Effector memory CD8-positive, alpha-beta T cell (primary cell): Measurements from ENCODE around the gene AKAP13.
A peak's percentile ranks its signal among the peaks of the same experiment; 100 is the strongest.

Experiments used
- ATAC-seq: fragments of 150-1000 bp; cut with Tn5 transposase; replicated peaks from 2 replicates; pipeline ENCODE4 v1.10.0; 2021; ENCODE audit warnings: mild to moderate bottlenecking, moderate library complexity
- DNase-seq, 3 experiments: peaks; one replicate each; pipeline ENCODE4 v3.0.0; 2021
- H3K27ac Mint-ChIP-seq, 2 donors: one replicate each; pipeline ENCODE4 v1.8.0; 2022; ENCODE audit warnings: mild to moderate bottlenecking in 2 of 2, mixed read lengths in 2 of 2, moderate library complexity in 2 of 2
- H3K27me3 Mint-ChIP-seq, 2 donors: one replicate each; pipeline ENCODE4 v1.8.0; 2022; ENCODE audit warnings: mixed read lengths in 2 of 2
- H3K36me3 Mint-ChIP-seq: one replicate; pipeline ENCODE4 v1.8.0; 2022; ENCODE audit warnings: mild to moderate bottlenecking, moderate library complexity, mixed read lengths; ENCODE audit not compliant: insufficient read depth
- H3K4me1 Mint-ChIP-seq, 2 donors: one replicate each; pipeline ENCODE4 v1.8.0; 2022; ENCODE audit warnings: low read depth in 2 of 2, mixed read lengths in 2 of 2
- H3K4me3 Mint-ChIP-seq, 2 donors: one replicate each; pipeline ENCODE4 v1.8.0; 2022; ENCODE audit warnings: mild to moderate bottlenecking in 2 of 2, mixed read lengths in 2 of 2, moderate library complexity in 2 of 2
- H3K9me3 Mint-ChIP-seq, 2 donors: one replicate each; pipeline ENCODE4 v1.8.0; 2022; ENCODE audit warnings: mixed read lengths in 2 of 2

The AKAP13 gene

GRCh38 chr15:85568261-85568808 lies 187.9 kb downstream of the AKAP13 start:
- Mint-ChIP-seq H3K36me3 (peaks cover 3% of the 10 kb centered on the region), H3K27ac (peak overlapping the region; percentile 0 to 4), H3K4me1 (peaks cover 17 to 18% of the 10 kb centered on the region in 2 donors), H3K4me3 (no peak overlapping the region), H3K9me3 (no peaks in the 10 kb centered on the region), H3K27me3 (no peaks in the 10 kb centered on the region)
- ATAC-seq (no peak), DNase-seq (no peak)

GRCh38 chr15:85570336-85570735 lies 189.9 kb downstream of the AKAP13 start:
- ATAC-seq (no peak), DNase-seq (no peak)
- peaks cover 16 to 17% of the 10 kb centered on the region in 2 donors for H3K4me1 Mint-ChIP-seq
- no peaks in the 10 kb centered on the region for H3K27me3 Mint-ChIP-seq
- peaks cover 7% of the 10 kb centered on the region for H3K36me3 Mint-ChIP-seq
- no peaks in the 10 kb centered on the region for H3K9me3 Mint-ChIP-seq
- H3K27ac Mint-ChIP-seq = peak overlapping the region in 1 of 2 donors; percentile 39
- H3K4me3 Mint-ChIP-seq = peak overlapping the region in 1 of 2 donors; percentile 12

GRCh38 chr15:85571780-85572179 lies 191.4 kb downstream of the AKAP13 start:
- H3K9me3 Mint-ChIP-seq = no peaks in the 10 kb centered on the region
- H3K4me1 Mint-ChIP-seq = peaks cover 15 to 17% of the 10 kb centered on the region in 2 donors
- no peak for DNase-seq
- no peak overlapping the region for H3K4me3 Mint-ChIP-seq
- ATAC-seq = no peak
- H3K36me3 Mint-ChIP-seq = peaks cover 14% of the 10 kb centered on the region
- H3K27ac Mint-ChIP-seq = no peak overlapping the region
- no peaks in the 10 kb centered on the region for H3K27me3 Mint-ChIP-seq

- peaks cover 14 to 24% of the 10 kb centered on the region in 2 donors for H3K4me1 Mint-ChIP-seq
- no peak overlapping the region for H3K27ac Mint-ChIP-seq
- H3K27me3 Mint-ChIP-seq = no peaks in the 10 kb centered on the region
- no peaks in the 10 kb centered on the region for H3K9me3 Mint-ChIP-seq
- peaks cover 26% of the 10 kb centered on the region for H3K36me3 Mint-ChIP-seq
- no peak for ATAC-seq
- no peak overlapping the region for H3K4me3 Mint-ChIP-seq
- DNase-seq = no peak
Observed at GRCh38 chr15:85576392-85576791, 196.0 kb downstream of the AKAP13 start.

- DNase-seq (no peak), ATAC-seq (no peak)
- Mint-ChIP-seq H3K4me1 (peaks cover 40 to 47% of the 10 kb centered on the region in 2 donors), H3K4me3 (no peak overlapping the region), H3K27ac (peak overlapping the region in 1 of 2 donors; percentile 91), H3K36me3 (peaks cover 50% of the 10 kb centered on the region), H3K9me3 (no peaks in the 10 kb centered on the region), H3K27me3 (no peaks in the 10 kb centered on the region)
Observed at GRCh38 chr15:85578941-85579701, 198.7 kb downstream of the AKAP13 start.

GRCh38 chr15:85579957-85580694 lies 199.7 kb downstream of the AKAP13 start:
- no peak for DNase-seq
- Mint-ChIP-seq H3K36me3 (peaks cover 48% of the 10 kb centered on the region), H3K27me3 (no peaks in the 10 kb centered on the region), H3K4me1 (peaks cover 46 to 55% of the 10 kb centered on the region in 2 donors), H3K27ac (peak overlapping the region; percentile 99), H3K4me3 (peak overlapping the region; percentile 82 to 96), H3K9me3 (no peaks in the 10 kb centered on the region)
- ATAC-seq = no peak

- Mint-ChIP-seq H3K27ac (peak overlapping the region; percentile 99), H3K9me3 (no peaks in the 10 kb centered on the region), H3K4me1 (peaks cover 50 to 63% of the 10 kb centered on the region in 2 donors), H3K27me3 (no peaks in the 10 kb centered on the region), H3K4me3 (peak overlapping the region; percentile 82 to 96), H3K36me3 (peaks cover 41% of the 10 kb centered on the region)
- peak; percentile 59 for ATAC-seq
- peak; percentile 45 to 55 (median 50) for DNase-seq
Observed at GRCh38 chr15:85580879-85581278, 200.5 kb downstream of the AKAP13 start.

GRCh38 chr15:85581495-85581894 lies 201.1 kb downstream of the AKAP13 start:
- H3K27ac Mint-ChIP-seq = peak overlapping the region; percentile 99
- no peaks in the 10 kb centered on the region for H3K27me3 Mint-ChIP-seq
- peaks cover 53 to 68% of the 10 kb centered on the region in 2 donors for H3K4me1 Mint-ChIP-seq
- no peaks in the 10 kb centered on the region for H3K9me3 Mint-ChIP-seq
- DNase-seq = peak; percentile 40 to 53 (median 45)
- peak; percentile 45 for ATAC-seq
- peaks cover 40% of the 10 kb centered on the region for H3K36me3 Mint-ChIP-seq
- H3K4me3 Mint-ChIP-seq = peak overlapping the region; percentile 82 to 96

GRCh38 chr15:85582131-85583079 lies 202.0 kb downstream of the AKAP13 start:
- Mint-ChIP-seq H3K4me3 (peak overlapping the region; percentile 82 to 96), H3K4me1 (peaks cover 53 to 68% of the 10 kb centered on the region in 2 donors), H3K36me3 (peaks cover 48% of the 10 kb centered on the region), H3K27me3 (no peaks in the 10 kb centered on the region), H3K27ac (peak overlapping the region; percentile 99), H3K9me3 (no peaks in the 10 kb centered on the region)
- DNase-seq (peak; percentile 53 to 62 (median 56)), ATAC-seq (peak; percentile 71)

- peak overlapping the region; percentile 99 for H3K27ac Mint-ChIP-seq
- no peaks in the 10 kb centered on the region for H3K9me3 Mint-ChIP-seq
- peaks cover 56 to 74% of the 10 kb centered on the region in 2 donors for H3K4me1 Mint-ChIP-seq
- H3K27me3 Mint-ChIP-seq = no peaks in the 10 kb centered on the region
- ATAC-seq (no peak), DNase-seq (no peak)
- H3K36me3 Mint-ChIP-seq = peaks cover 57% of the 10 kb centered on the region
- peak overlapping the region; percentile 82 to 96 for H3K4me3 Mint-ChIP-seq
Observed at GRCh38 chr15:85583442-85583841, 203.0 kb downstream of the AKAP13 start.

- Mint-ChIP-seq H3K4me1 (peaks cover 57 to 74% of the 10 kb centered on the region in 2 donors), H3K9me3 (no peaks in the 10 kb centered on the region), H3K4me3 (peak overlapping the region; percentile 82 to 96), H3K36me3 (peaks cover 58% of the 10 kb centered on the region), H3K27ac (peak overlapping the region; percentile 99), H3K27me3 (no peaks in the 10 kb centered on the region)
- peak; percentile 3 for ATAC-seq
- peak in 1 of 3 experiments; percentile 10 for DNase-seq
Observed at GRCh38 chr15:85583923-85584390, 203.6 kb downstream of the AKAP13 start.

GRCh38 chr15:85584872-85585271 lies 204.5 kb downstream of the AKAP13 start:
- ATAC-seq = no peak
- Mint-ChIP-seq H3K36me3 (peaks cover 64% of the 10 kb centered on the region), H3K27me3 (no peaks in the 10 kb centered on the region), H3K9me3 (no peaks in the 10 kb centered on the region), H3K4me3 (peak overlapping the region; percentile 23 to 96), H3K4me1 (peaks cover 57 to 70% of the 10 kb centered on the region in 2 donors), H3K27ac (peak overlapping the region; percentile 99)
- DNase-seq = no peak
